Sciatic nerve (tissue), 2 donors: ENCODE results near the gene FLII. TPM values are rescaled to one million over a fixed set of nuclear protein-coding genes. Genes with fewer than 3 reads are reported as not detected.
A peak's percentile ranks its signal among the peaks of the same experiment; 100 is the strongest.

Source experiments
- ATAC-seq: fragments of 200-7000 bp; cut with Tn5 transposase; one replicate; pipeline ENCODE4 v1.9.1; 2020; ENCODE audit warnings: mild to moderate bottlenecking, moderate library complexity
- DNase-seq: peaks from one replicate; pipeline ENCODE4 v3.0.0-alpha.2; 2020; ENCODE audit warnings: low spot score
- intact Hi-C: fragments of 100-400 bp; cut with DNase I; formaldehyde crosslinking; loops from one replicate; pipeline ENCODE4 v1.14.2; 2022
- total RNA-seq: library from RNA; stranded (reverse); fragmentation: NEBNext Ultra II Directional; extraction: Animal tissue kit (Norgen Biotek cat#: 25700); gene quantifications from one replicate; pipeline ENCODE4 v1.2.1, GENCODE V29; 2021
- donor health status: DM: no; HTN: no; CAD: no.
- donor health status: DM: no; HTN: no; CAD: no.

Gene FLII
- total RNA-seq, 1 donor from 2014 or later: 244 TPM

DNA sequence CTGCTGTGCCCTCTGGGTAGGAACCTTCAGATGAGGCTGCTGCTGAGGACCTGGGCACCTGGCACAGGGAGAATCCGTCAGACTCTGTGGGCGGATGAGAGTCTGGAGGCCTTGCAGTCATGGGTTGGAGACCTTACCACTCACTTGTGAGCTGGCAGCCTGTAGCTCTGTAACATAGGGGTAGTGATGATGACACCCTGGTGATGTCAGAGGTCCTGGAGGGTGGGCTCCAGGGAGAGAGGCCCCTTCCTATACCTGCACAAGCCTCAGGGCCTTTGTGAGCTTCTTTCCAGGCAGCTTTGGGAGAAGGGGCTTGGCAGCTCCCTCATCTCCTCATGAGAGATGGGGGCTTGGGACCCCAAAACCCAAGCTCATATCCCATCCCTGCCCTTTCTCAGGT is 3.6 kb upstream of the FLII start:
- ATAC-seq: no peak
- intact Hi-C loops: loop anchor here (10.0 kb wide), 1 partner anchor 53 kb away; the partner anchor contains the start of genes SMCR8 and TOP3A
- no peak for DNase-seq

- no peak for ATAC-seq
- no peak for DNase-seq
- intact Hi-C loops: loop anchor here (10.0 kb wide), 1 partner anchor 53 kb away; the partner anchor contains the start of genes SMCR8 and TOP3A
Measured at GRCh38 chr17:18261659-18262058, 3.1 kb upstream of the FLII start.

GRCh38 chr17:18261146-18261515 is 2.6 kb upstream of the FLII start:
- DNase-seq: no peak
- intact Hi-C loops: loop anchor here (10.0 kb wide), 1 partner anchor 54 kb away; the partner anchor contains the start of genes SMCR8 and TOP3A
- ATAC-seq: peak; percentile 28

DNA sequence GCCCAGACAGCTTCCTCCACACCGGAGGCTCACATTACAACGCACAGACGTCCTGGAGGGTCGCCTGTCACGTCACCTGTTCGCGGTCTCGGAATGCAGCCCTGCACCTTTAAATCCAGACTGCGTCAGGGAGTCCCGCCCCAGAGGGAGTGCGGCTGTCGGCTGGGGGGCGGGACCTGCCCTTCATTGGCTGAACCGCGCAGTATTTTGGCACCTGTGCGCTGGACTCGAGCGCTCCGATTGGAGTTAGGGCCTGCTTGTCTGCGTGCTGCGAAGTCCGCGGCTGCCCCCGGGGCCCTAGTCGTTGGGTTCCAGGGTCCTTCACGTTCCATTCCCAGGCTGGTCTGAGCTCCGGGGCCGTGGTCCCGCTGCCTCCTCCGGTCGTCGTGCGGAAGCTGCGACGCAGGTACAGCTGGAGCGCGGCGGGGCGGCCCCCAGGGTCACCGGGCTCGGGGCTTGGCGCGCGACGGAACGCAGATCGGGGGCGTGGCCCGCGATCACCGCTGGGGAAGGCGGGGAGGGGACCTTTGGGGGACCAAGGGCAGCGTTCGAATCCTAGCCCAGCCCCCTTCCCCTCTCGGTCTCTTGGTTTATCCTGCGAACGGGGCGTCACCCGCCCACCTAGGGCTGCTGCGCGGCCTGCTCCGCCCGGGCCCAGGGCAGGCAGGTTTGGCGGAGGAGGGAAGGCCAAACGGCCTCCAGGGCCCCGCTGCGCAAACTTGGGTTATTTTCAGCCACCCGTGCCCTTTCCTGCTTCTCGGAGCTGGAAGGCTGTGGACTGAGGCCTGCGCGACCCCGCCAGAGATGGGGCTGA is 2.0 kb upstream of the FLII start, which contains the start of gene MIEF2:
MIEF2 (plus strand) TSS at position 331 of the 814 bp plus-strand sequence. CDS start 2,059 bp downstream, outside the sequence.
- DNase-seq: peak; percentile 97
- ATAC-seq: peak; percentile 96
- intact Hi-C loops: loop anchor here (10.0 kb wide), 1 partner anchor 54 kb away; the partner anchor contains the start of genes SMCR8 and TOP3A

GRCh38 chr17:18259621-18260331 is 1.2 kb upstream of the FLII start:
- peak; percentile 1 for ATAC-seq
- intact Hi-C loops: loop anchor here (10.0 kb wide), 1 partner anchor 55 kb away; the partner anchor contains the start of genes SMCR8 and TOP3A
- no peak for DNase-seq

- intact Hi-C loops: no loop called here
- DNase-seq (peak; percentile 80), ATAC-seq (peak; percentile 64)
Measured at GRCh38 chr17:18257982-18258355, 569 bp downstream of the FLII start.

- no peak for DNase-seq
Measured at GRCh38 chr17:18257268-18257981, 1.1 kb downstream of the FLII start.

GRCh38 chr17:18256776-18257175 is 1.8 kb downstream of the FLII start:
- intact Hi-C loops: no loop called here
- no peak for ATAC-seq

More at GRCh38 chr17:18257268-18257981, 1.1 kb downstream of the FLII start:
- ATAC-seq: peak; percentile 1
- intact Hi-C loops: no loop called here

DNA sequence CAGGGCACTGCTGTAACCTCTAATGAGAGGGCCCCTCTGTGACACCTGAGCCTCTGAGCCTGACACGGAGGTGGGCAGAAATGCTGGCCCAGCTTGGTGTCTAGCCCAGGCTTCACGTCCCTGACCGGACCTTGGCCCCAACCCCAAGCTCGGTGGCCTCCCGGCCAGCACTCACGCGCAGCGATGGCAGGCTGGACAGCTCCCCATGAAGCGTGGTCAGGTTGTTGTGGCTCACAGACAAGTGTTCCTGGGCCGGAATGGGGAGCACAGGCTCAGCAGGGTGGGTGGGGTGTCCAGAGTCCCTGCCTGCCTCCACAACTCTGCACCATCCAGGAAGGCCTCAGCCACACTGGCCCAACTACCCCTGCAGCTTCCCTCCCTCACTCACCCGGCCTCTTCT is 2.2 kb downstream of the FLII start:
- ATAC-seq (no peak), DNase-seq (no peak)
- intact Hi-C loops: no loop called here

More at GRCh38 chr17:18256776-18257175, 1.8 kb downstream of the FLII start:
- no peak for DNase-seq

- intact Hi-C loops: no loop called here
- no peak for ATAC-seq
Measured at GRCh38 chr17:18254888-18255649, 3.5 kb downstream of the FLII start.

GRCh38 chr17:18253947-18254821 is 4.4 kb downstream of the FLII start:
- intact Hi-C loops: no loop called here
- DNase-seq (no peak), ATAC-seq (no peak)

More at GRCh38 chr17:18254888-18255649, 3.5 kb downstream of the FLII start:
- DNase-seq: no peak

DNA sequence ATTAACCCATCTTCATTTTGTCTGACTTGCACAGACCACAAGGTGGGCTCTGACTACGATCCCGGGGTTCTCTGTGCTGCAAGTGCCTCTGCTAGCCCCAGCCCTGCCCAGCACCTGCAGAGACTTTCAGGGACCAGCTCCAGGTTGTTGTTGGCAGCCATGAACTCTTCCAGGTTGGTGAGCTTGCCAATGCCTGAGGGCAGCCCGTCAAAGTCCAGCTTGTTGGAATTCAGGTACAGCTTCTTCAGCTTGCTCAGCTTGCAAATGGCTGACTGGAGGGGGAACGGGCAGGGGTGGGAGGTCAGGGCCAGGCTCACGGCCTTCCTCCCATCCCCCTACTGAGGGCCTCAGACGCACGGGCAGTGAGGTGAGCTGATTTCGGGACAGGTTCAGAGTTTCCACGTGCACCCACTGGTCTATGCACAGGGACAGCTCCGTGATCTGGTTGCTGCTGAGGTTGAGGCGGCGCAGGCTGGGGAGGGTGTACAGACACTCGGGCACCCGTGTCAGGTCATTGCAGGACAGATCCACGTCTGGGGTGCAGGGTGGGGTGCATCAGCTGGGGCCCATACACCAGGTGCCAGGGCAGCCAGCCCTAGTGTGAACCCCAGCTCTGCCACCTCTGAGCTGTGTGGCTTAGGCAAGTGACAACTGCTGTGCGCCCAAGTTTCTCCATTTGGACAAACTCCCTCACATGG is 5.2 kb downstream of the FLII start:
- ATAC-seq (no peak), DNase-seq (no peak)
- intact Hi-C loops: no loop called here

GRCh38 chr17:18252160-18252559 is 6.4 kb downstream of the FLII start:
- intact Hi-C loops: no loop called here
- ATAC-seq (no peak), DNase-seq (no peak)

- intact Hi-C loops: no loop called here
- DNase-seq (no peak), ATAC-seq (no peak)
Measured at GRCh38 chr17:18251204-18251603, 7.3 kb downstream of the FLII start.

- DNase-seq: no peak
- no peak for ATAC-seq
- intact Hi-C loops: no loop called here
Measured at GRCh38 chr17:18250708-18251107, 7.8 kb downstream of the FLII start.

GRCh38 chr17:18250259-18250658 is 8.3 kb downstream of the FLII start:
- ATAC-seq (no peak), DNase-seq (no peak)
- intact Hi-C loops: no loop called here

GRCh38 chr17:18248811-18249210 is 9.7 kb downstream of the FLII start:
- no peak for DNase-seq
- intact Hi-C loops: no loop called here
- no peak for ATAC-seq
